HuH-7 (cell line): ENCODE data around the gene NRDE2.

ENCODE experiments used
- DNase-seq: peaks from one replicate; pipeline ENCODE4 v3.0.0; 2011; ENCODE audit warnings: low spot score

NRDE2 gene

GRCh38 chr14:90331497-90332270, at the start of gene NRDE2:
Gene NRDE2 (minus strand): TSS chr14:90331941. CDS start chr14:90331904, 37 bp downstream.
- DNase-seq: peak; percentile 83

GRCh38 chr14:90381011-90381786, 49.5 kb upstream of the NRDE2 start:
- no peak for DNase-seq

GRCh38 chr14:90379106-90379505, 47.4 kb upstream of the NRDE2 start:
- no peak for DNase-seq

- no peak for DNase-seq
Observed at GRCh38 chr14:90378249-90378648, 46.5 kb upstream of the NRDE2 start.

GRCh38 chr14:90375934-90376333, 44.2 kb upstream of the NRDE2 start:
- DNase-seq: no peak

GRCh38 chr14:90374813-90375212, 43.1 kb upstream of the NRDE2 start:
- no peak for DNase-seq

GRCh38 chr14:90373887-90374286, 42.1 kb upstream of the NRDE2 start:
- DNase-seq: no peak

- DNase-seq: no peak
Observed at GRCh38 chr14:90368946-90369721, 37.4 kb upstream of the NRDE2 start.

- DNase-seq: no peak
Observed at GRCh38 chr14:90362558-90362896, 30.8 kb upstream of the NRDE2 start.

- DNase-seq: no peak
Observed at GRCh38 chr14:90361865-90362557, 30.3 kb upstream of the NRDE2 start.

GRCh38 chr14:90358359-90358758, 26.6 kb upstream of the NRDE2 start:
- DNase-seq: no peak

GRCh38 chr14:90356925-90357324, 25.2 kb upstream of the NRDE2 start:
- DNase-seq: no peak

GRCh38 chr14:90355540-90356518, 24.1 kb upstream of the NRDE2 start:
- no peak for DNase-seq

- no peak for DNase-seq
Observed at GRCh38 chr14:90354551-90355298, 23.0 kb upstream of the NRDE2 start.

- DNase-seq: no peak
Observed at GRCh38 chr14:90349739-90350138, 18.0 kb upstream of the NRDE2 start.

- no peak for DNase-seq
Observed at GRCh38 chr14:90348270-90348669, 16.5 kb upstream of the NRDE2 start.

- no peak for DNase-seq
Observed at GRCh38 chr14:90345239-90345557, 13.5 kb upstream of the NRDE2 start.

- no peak for DNase-seq
Observed at GRCh38 chr14:90344331-90345238, 12.8 kb upstream of the NRDE2 start.

GRCh38 chr14:90342327-90342726, 10.6 kb upstream of the NRDE2 start:
- no peak for DNase-seq
